Amniotic epithelial cell (primary cell): Measurements from ENCODE around the gene CKM.
"Not testable (repeated sequence)": the region's sequence is repeated elsewhere in the genome, so short reads cannot be mapped to it uniquely, and the experiment has no call there.

Experiments used
- DNase-seq: peaks from one replicate; pipeline ENCODE4 v3.0.0-alpha.2; 2010; ENCODE audit warnings: low read depth

Gene CKM

DNA sequence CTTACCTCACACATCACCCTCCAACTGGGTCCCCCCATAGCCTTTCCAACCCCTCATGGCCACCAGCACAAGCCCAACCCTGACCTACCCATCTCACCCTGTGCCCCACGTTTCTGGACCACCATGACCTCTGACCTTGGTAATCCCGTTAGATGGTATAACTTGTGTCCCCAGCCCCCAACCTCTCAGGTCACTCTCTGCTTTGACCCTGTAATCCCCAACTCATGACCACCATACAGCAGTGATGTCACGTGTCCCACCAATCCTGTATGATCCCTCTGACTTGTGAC, 26.4 kb upstream of the CKM start:
- DNase-seq: no peak

DNA sequence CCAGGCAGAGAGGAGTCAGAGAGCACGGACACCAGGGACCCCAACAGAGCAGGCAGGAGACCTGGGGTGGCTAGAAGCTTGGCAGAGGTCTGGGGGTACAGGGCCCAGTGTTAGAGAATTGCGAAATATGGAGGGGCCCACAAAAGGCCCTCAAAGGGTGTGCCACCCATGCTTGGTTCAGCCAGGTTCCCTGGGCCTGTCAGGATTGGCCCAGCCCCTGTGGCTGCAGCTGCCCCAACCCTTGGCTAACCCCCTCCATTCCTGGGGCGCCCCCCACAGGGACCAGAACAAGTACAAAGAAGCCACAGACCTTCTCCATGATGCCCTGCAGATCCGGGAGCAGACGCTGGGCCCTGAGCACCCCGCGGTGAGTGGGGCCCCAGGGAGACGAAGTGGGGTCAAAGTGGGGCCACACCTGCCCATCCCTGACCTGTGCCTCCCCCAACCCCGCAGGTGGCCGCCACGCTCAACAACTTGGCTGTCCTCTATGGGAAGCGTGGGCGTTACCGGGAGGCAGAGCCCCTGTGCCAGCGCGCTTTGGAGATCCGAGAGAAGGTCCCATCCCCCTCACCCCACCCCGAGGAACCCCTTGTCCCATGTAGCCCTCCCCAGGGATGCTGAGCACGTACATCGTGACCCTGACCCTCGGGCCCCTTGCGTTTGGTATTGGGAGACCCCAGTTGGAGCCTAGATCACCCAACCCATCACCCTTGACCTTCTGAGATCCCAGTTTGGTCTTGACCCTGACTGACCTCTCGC, 25.9 kb upstream of the CKM start:
- DNase-seq: no peak

DNA sequence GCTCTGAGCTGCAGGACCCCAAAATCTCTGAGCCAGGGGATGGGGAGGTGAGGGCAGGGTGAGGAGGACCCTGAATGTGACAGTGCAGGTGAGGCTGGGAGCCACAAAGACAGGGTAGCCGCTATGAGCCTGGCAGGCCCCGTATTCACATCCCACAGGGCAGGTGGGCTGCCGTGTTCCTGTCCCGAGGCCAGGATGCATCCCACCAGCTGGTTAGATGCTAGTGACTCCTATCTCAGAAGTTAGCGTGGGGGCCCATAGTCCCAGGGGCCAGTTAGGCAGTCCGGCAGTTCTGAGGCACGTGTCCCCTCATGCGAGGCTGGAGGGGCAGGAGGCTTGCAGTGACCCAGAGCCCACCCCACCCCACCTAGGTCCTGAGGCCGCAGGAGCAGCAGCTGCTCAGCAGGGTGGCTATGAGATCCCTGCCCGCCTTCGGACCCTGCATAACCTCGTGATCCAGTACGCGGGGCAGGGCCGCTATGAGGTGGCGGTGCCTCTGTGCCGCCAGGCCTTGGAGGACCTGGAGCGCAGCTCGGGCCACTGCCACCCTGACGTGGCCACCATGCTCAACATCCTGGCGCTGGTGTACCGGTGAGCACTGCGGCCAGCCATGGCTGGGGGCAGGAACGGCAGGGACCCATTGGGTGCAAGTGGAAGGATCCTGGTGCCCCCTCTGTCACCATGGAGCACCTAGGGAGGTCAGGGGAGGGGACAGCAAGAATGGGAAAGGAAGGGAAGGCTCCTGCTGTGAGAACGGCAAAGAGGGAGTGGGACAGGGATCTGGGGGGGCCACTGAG, 25.1 kb upstream of the CKM start:
- no peak for DNase-seq

DNA sequence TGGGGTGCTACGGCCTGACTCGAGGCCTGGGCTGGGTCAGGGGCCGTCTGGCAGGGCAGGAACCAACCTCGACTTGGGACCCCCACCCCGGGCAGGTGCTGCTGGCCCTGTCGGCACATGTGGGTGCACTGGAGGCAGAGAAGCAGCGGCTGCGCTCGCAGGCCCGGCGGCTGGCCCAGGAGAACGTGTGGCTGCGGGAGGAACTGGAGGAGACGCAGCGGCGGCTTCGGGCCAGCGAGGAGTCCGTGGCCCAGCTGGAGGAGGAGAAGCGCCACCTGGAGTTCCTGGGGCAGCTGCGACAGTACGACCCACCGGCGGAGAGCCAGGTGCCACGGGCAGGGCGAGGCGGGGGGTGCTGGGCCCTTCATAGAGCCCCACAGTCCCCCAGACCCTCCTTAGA, 23.8 kb upstream of the CKM start:
- DNase-seq: no peak

DNA sequence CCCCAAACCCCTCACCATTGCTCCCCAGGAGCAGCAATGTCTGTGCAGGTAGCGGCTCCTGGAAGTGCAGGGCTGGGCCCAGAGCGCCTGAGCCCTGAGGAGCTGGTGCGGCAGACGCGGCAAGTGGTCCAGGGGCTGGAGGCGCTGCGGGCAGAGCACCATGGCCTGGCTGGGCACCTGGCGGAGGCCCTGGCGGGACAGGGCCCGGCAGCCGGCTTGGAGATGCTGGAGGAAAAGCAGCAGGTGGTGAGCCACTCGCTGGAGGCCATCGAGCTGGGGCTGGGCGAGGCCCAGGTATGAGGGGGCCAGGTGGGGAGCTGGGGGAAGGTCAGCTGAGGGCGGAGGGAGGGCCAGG, 22.8 kb upstream of the CKM start:
- DNase-seq: no peak

DNA sequence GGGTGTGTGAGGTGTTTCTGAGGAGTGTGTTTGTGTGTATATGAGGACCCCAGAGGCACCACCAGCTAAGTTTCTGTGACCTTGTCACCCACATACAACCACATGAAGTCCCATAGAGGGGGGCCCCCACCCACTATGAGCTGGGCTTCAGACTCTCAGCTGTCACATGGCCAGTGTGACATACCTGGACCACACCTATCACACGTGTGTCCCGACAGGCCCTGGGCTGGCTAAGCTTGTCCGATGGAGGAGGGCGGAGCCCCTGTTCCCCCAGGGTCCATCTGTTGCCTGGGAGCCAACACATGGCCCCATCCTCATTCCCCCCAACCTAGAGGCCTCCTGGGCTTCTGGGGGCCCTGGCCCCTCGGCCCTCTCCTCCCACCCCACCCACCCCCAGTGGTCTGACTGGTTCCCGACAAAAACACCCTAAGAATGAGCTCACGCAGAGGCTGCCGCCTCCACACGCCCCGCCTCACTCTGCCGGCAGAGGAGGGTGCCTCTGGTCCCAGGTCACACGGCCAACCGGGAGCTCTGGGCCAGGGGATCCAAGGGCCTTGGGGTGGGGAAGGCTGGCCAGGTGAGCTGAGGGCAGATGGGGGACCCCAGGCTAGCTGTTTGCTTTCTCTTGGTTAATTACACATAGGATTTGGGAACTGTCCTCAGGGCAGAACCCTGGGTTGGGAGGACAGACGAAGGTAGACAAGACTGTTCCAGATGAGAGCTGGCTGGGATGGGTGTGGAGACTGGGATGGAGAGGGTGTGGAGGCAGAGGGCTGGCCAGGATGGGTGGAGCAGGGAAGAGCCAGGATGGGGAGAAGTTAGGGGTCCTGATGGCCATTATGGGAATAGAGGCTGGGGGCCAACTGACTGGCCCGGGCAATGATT, 22.2 kb upstream of the CKM start:
- DNase-seq: no peak

DNA sequence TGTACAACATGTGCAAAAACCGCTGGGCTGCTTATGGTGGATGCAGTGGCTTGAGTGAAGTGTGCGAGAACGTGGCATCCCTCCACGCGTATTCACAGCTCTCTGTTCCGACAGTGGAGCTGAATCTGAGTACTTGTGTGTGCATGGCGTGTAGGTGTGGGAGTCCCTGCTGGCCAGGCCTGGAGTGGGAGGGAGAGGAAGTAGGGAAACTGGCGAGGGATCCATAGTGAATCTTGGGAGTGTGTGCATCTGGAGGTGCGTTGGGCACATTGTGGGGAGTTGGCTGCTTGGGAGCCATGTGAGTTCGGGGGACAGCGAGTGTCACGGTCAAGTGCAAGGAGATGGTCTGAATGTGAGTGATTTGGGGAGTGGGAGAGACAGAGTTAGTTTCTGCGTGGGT, 20.2 kb upstream of the CKM start:
- no peak for DNase-seq

DNA sequence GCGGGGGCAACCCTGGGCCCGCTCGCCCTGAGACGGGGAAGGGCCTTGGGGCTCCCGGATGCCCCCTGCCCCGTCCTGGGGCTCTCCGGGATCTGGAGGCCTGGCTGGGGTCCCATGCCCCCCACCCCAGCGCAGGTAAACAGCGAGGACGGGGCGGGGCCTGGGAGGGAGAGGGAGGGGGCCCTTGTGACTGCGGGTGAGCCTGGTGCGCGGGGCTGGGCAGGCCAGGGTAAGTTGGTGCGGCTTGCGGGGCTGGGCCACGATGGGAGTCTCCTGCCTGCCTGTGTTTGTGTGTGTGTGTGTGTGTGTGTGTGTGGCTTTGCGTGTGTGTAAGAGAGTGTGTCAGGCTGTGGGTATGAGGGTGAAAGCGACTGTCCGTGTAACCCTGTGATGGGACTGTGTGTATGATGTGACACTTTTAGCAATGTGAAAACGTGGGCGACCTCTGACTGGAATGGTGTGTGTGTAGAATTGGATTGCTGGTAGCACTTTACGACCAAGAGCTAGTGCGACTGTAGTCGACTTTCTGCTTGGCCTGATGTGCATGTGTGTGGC, 18.3 kb upstream of the CKM start:
- DNase-seq: peak; percentile 12

DNA sequence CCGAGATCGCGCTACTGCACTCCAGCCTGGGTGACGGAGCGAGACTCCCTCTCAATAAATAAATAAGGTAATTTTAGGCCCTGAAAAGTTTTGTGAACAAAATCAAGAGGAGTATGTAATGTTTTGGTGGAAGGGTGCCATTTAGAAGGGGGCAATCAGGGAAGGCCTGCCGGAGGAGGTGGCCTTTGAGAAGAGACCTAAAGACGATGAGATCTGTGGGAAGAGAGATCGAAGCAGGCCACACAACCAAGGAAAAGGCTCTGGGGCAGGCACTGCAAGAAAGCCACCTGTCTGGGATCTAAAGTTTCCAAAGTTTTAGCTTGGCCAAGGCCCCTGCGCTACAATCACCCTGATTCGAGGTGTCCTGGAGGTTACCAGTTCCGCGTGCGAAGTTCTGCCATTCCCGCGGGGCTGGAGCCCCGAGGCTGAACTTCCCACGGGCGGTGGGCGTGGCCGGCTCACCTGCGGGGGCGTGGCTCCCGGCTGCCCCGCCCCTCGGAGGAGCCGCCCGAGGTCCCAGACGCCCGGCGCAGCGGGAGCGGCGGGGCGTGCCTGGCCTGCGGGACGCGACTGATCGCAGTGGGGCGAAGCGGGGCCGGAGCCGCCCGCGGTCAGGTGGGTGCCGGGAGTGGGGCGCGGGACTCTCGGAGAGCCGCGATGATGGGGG, 17.7 kb upstream of the CKM start, which contains the start of gene KLC3:
Gene KLC3, plus strand, starts transcription at position 519 of the 667 bp plus-strand sequence. CDS start 4,792 bp downstream, outside the sequence.
- no peak for DNase-seq

DNA sequence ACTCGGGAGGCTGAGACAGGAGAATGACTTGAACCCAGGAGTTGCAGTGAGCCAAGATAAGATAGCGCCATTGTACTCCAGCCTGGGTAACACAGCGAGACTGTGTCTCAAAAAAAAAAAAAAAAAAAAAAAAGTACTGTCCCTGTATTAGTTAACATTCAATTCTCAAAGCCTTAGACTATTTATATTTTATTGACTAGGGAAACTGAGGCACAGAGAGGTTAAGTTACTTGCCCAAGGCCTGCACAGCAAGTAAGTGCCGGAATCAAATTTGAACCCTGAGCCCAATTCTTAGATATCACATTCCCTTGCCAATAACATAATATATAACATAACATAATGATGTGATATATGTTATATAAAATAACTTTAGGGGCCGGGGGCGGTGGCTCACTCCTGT, 17.0 kb upstream of the CKM start:
- no peak for DNase-seq

DNA sequence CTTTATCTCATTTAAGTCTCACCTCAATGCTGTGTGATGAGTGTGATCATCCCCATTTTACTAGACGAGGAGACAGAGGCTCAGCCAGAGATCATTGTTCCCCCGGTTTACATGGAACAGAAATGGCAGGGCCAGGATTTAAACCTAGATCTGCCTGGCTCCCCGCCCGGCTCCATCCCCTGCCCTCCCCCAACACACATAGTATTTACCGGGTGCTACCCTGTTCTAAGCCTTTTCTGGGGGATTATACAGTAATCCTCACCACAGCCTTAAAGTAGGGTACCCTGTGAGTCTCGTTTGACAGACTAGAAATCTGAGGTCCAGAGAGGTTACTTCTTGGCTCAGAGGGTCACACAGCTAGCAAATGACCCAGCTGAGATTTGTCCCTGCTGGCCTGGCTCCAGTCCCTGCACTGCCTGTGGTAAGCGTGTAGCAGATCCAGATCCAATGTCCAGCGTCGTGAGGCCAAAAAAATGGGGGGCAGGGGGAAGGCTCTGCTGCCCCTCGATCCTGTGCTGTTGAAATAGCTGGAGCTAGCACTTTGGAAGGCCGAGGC, 14.1 kb upstream of the CKM start:
- DNase-seq: no peak

DNA sequence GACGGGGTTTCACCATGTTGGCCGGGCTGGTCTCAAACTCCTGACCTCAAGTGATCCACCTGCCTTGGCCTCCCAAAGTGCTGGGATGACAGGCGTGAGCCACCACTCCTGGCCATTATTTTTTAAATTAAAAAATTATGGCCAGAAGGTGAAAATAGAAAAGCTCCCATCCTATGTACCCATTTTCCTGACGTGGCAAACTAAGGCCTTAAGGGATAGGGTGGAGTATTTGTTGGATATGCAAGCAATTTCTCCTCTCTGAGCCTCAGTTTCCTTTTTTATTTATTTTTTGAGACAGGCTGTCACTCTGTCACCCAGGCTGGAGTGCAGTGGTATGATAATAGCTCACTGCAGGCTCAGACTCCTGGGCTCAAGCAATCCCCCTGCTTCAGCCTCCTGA, 12.2 kb upstream of the CKM start:
- not testable (repeated sequence) for DNase-seq

DNA sequence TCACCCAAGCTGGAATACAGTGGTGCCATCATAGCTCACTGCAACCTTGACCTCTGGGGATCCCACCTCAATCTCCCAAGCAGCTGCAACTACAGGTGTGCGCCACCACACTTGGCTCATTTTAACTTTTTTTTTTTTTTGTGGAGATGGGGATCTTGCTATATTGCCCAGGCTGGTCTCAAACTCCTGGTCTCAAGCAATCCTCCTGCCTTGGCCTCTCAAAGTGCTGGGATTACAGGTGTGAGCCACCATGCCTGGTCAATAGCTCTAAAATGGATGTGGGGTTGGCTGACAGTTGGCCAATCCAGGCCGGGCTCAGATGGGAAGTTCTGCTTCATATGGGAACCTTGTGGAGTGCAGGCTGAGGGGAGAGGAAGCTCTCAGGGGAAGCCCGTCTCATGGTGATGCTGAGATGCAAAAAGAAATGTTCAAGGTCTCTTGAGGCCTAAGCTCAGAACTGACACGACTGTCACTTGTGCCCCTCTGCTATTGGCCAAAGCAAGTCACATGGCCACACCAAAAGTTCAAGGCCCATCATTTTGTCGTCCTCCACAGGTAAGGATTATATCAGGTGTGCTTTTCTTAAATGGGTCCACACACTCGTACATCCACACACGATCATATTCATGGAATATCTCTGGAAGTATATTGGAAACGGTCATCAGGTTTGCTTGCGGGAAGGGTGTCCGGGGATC, 11.1 kb upstream of the CKM start:
- DNase-seq: no peak

DNA sequence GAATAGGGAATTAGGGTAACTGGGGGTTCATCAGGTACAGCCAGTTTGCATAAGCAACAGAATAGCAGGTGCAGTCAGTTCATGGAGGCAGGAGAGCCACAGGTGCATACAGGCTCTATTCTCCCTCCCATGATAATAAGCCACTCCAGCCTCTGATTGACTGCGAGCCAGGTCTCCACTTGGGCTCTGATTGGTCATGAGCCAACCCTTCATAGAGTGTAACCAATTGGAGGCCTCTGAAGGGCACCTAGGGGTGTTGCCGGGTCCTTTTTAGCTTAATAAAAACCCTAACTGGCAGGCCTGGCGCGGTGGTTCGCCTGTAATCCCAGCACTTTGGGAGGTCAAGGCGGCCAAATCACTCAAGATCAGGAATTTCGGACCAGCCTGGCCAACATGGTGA, 8.7 kb upstream of the CKM start:
- DNase-seq: no peak

DNA sequence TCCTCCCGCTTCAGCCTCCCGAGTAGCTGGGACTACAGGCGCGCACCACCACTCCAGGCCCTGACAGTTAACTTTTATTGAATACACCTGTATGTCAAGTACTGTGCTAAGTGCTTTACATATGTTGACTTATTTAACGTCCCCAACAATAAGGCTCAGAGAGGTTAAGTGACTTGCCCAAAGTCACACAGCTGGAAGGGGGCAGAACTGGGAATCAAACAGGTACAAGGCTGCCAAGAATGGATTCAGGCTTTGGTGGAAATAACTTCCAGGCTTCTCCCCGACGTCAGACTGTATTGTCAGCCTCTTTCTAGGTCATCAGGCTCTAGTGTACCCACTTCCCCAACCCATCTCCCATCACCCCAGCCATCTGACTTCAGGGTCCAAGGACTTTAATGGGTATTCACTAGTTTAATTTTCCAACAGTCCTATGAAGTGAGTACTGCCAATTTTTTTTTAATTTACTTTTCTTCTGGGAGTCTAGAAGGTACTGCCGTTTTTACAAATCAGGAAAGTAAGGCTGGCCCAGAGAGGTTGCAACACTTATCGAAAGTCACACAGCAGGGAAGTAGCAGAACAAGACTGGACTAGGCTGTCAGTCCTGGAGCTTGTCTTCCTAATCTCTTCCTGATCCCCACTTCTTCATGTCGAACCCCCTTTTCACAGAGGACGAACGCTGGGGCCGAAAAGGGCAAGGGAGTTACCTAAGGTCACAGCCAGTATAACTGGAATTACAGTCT, 4.9 kb upstream of the CKM start:
- no peak for DNase-seq

DNA sequence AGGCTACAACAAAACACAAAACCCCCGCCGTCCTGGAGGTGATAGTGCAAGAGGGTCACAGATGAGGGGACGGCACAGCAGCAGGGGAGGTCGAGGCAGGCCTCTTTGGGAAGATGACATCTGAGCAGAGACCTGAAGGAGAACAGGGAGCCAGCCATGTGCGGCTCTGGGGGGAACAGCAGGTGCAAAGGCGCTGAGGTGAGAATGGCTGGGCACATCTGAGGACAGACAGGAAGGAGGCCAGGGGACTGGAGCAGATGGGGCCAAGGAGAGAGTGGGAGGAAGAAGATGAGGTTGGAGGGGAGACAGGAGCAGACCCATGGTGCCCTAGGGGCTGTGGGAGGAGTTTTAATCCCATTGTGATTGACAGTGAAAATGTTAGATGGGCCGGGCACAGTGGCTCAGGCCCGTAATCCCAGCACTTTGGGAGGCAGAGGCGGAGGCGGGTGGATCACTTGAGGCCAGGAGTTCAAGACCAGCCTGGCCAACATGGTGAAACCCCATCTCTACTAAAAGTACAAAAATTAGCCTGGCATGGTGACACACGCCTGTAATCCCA, 1.8 kb upstream of the CKM start:
- DNase-seq: no peak

DNA sequence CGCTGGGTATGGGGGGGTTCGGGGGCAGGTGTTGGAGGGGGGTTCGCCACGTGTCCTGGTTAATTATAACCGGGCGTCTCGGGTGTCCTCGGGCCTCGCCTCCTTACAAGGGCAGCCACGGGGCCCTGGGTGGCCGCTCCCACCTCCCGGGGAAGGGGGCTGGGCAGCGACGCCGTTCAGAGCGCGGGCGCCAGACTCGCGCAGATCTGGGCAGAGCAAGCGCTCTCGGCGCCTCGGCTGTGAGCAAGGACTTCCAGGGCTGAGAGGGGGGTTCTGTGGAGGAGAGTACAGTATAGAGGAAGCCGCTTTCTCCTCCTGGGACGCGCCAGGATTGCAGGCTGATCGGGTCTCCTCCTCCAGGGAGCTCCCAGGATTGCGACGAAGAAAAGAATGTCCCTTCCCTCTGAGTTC, 1.0 kb upstream of the CKM start:
- DNase-seq: no peak

DNA sequence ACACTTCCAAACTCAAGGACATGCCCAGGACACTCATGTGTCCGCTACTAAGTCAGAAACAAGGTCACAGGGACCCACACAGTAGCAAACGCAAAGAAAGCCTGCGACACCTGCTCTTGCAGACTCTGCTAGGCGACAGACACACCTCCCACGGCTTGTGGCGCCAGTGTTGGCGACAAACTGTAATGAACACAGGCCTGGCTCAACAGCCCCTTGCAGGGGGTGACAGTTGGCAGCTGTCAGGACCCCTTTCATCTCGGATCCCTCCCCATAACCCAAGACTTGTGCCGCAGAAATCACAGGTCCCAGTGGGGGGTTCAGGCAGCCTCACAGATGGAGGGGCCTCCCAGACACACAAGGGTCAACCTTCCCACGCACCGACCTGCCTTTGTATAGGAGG, 364 bp downstream of the CKM start:
- no peak for DNase-seq

DNA sequence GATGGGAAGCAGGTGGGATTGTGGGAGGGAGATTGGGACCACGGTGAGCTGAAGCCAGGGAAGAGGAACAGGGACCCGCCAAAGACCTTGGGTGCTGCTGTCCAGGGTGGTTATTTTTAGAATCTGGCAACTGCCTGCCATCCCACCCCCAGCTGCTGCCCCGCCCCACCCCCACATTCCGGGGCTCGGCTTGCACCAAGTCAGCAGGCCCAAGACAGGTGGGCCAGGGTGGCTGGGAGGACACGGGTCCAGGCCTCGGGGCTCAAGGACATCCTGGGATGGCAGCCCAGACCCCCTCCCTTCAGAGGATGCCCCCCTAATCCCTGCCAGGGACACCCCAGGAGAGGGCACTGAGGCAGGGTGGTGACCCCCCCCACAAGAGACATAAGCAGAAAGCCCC, 827 bp downstream of the CKM start:
- no peak for DNase-seq
